Mesenteric fat pad (tissue), 1 donor: ENCODE data around the gene KIF3B. TPM values are rescaled to one million over a fixed set of nuclear protein-coding genes. Genes with fewer than 3 reads are reported as not detected.

Experiments used
- DNase-seq: peaks from one replicate; pipeline ENCODE4 v3.0.0-alpha.2; 2020; ENCODE audit warnings: low spot score
- long read RNA-seq: library from polyadenylated mRNA; unstranded; transcript quantifications from one replicate; pipeline ENCODE4 v2.0.0, GENCODE V29; 2020
- total RNA-seq: library from RNA; stranded (reverse); fragmentation: NEBNext Ultra II Directional; extraction: Animal tissue kit (Norgen Biotek cat#: 25700); gene quantifications from one replicate; pipeline ENCODE4 v1.2.1, GENCODE V29; 2021
- donor health status: DM: yes; HTN: yes; CAD: no.

Gene KIF3B
- total RNA-seq = 28.1 TPM
- long read RNA-seq, partial matches to known transcripts = 17 of 22 reads
- long read RNA-seq, other reads (novel, unspliced or antisense) = 5 of 22 reads

DNA sequence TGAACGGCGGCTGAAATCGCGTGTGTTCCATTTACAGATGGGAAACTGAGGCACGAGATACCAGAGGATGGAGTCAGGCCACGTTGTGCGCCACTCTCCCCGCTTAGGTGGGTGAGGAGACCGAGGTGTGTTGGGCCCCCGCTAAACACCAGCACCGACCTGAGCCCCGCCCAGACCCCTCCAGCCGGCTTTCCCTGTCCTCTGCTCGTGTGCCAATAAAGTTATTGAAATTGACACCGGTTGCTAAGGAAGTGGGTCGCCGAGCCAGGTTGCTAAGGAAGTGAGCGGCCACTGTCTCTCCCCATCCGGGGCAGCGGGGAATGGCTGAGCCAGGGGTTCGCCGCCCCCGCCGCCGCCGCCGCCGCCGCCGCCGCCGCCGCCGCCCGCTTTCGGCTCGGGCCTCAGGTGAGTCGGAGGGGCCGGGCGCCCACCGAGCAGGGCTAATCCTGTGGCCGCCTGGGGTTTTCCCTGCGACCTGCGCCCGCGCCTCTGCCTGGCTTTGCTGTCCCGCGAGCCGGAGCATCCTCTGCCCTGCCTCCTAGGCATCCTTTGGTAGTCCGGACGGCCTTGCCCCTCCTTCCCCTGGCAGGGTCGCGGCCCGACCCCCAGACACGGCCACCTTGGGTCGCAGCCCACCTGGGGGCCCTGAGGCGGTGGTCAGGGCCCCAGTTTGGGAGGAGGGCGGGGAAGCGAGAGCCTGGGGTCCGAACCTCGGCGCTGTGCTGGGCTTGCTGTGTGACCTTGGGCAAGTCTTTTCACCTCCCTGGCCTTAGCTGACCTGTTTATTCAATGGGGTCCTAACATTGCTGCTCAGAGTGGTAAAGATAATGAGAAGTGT, at the start of gene KIF3B:
TSS of gene KIF3B (plus strand) at position 291 of the 838 bp plus-strand sequence. CDS start 32,127 bp downstream, outside the sequence.
- DNase-seq = peak; percentile 93

DNA sequence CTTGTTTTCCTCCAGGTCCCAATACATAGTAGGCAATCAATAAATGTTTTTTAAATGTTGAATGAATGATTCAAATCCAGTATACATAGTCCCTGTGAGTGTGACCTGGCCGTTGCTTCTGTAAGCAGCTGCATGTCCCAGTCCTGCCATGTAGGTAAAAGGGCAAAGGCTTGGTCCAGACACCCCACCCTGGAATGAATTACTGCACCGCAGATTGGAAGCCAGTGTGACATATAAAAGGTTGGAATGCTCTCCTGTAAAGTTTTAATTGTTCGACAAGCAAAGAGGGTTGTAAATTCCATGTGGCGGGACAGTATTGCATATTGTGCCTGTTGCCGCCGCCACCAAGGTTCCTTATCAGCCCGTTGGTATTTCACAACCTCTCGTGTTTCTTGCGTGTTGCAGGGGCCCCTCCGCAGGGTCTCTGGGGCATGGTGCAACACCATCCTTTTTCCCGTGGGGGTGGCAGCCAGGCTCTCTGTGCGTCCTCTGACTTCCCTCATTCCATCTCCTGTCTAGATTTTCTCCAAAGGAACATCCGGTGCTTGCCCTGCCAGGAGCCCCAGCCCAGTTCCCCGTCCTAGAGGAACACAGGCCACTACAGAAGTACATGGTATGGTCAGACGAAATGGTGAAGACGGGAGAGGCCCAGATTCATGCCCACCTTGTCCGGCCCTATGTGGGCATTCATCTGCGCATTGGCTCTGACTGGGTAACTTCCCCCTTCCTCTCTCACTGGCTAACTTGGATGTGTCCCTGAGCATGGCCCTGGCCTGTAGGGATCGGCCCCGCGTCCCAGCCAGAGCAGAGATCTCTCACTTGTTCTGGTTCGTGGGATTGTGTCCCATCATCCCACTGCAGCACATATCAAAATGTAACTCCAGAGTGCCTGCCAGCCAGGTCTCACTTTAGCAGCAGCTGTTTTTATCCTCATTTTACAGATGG, 49.4 kb upstream of the KIF3B start:
- no peak for DNase-seq

DNA sequence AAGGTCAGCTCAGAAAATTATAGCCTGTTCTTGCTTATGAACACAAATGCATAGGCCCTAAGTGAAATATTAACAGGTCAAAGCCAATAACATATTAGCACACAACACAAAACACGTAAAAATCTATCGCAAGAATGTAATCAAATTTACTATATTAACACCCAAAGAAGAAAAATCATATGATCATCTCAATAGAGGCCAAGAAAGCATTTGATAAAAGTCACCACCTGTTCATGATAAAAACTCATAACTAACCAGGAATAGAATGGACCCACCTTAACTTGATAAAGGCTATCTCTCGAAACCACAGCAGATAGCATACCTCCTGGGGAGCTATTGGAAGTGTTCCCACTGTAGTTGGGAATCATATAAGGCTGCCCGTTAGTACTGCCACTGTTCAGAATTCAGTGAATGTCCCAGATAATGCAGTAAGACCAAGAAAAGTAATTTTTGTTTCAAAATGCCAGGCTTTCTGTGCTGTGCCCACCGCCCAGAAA, 48.2 kb upstream of the KIF3B start:
- DNase-seq = no peak

DNA sequence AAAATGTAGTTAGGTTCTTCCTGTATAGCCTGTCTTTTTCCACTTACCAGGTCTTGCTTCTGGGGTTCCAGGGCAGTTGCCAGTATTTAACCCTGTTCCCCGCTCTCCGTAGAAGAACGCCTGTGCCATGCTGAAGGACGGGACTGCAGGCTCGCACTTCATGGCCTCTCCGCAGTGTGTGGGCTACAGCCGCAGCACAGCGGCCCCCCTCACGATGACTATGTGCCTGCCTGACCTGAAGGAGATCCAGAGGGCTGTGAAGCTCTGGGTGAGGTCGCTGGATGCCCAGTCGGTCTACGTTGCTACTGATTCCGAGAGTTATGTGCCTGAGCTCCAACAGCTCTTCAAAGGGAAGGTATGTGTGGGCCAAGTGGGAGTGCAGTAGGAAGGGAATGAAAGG, 46.7 kb upstream of the KIF3B start:
- no peak for DNase-seq

DNA sequence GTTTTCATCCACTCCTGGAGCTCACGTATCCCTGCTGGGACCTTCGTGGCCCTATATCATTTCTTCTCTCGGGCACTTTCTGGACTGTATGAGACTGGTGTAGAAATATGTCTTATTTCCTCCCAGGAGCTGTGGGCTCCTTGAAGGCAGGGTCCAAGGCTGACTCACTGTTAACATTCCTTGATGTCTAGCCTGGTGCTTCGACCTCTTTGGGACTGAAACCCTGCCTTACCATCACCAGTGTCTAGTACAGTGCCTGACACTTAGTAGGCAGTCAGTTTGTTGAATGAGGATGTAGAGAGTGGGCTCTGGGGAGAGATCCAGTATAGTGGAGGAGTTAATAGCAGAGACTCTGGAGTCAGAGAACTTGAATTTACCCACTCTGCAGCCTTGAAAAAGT, 46.2 kb upstream of the KIF3B start:
- DNase-seq = no peak

DNA sequence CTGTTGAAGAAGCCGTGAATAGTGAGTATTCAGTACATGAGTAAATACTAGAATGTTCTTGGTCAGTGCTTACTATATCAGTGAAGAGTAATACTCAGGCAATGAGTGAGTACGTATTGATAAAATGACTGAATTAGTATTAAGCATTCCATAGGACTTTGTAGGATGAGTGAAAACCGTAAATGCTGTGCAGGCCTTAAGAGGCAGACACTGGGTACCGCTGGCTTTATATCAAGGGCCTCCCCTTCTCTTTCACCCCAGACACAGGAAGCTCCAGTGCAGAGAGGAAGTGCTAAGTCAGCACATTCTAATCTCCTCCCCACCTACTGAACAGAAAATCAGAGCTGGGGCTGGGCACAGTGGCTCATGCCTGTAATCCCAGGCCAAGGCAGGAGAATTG, 45.6 kb upstream of the KIF3B start:
- no peak for DNase-seq

DNA sequence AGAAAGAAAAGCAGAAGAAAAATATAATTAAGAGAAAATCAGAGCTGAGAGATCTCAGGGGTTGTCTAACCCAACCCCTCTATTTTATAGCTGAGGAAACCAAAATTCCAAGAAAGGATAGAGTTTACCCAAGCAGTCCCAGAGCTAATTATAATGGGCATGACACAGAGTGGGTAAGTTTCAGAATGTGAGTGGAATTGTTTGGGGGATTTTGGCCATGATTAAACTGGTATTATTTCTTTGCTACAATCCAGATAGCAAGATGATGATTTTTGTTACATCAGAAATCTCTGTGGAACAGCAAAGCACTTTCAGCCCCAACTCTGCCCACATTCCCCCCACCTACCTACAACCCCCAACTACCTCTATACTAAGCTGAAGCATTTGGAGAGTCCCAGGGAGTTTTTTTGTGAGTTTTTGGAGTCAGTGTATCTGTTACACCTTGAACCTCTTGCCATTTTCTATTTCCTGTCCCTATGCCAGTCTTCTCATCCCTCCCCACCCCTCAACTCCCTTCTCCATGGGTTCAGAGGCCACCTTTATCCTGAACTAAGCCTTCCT, 45.0 kb upstream of the KIF3B start:
- DNase-seq = no peak

GRCh38 chr20:32233286-32233685, 44.2 kb upstream of the KIF3B start:
- DNase-seq = no peak

- DNase-seq = no peak
These were observed 43.2 kb upstream of the KIF3B start for GRCh38 chr20:32234135-32234808.

- DNase-seq = no peak
These were observed 42.0 kb upstream of the KIF3B start for GRCh38 chr20:32235331-32236047.

DNA sequence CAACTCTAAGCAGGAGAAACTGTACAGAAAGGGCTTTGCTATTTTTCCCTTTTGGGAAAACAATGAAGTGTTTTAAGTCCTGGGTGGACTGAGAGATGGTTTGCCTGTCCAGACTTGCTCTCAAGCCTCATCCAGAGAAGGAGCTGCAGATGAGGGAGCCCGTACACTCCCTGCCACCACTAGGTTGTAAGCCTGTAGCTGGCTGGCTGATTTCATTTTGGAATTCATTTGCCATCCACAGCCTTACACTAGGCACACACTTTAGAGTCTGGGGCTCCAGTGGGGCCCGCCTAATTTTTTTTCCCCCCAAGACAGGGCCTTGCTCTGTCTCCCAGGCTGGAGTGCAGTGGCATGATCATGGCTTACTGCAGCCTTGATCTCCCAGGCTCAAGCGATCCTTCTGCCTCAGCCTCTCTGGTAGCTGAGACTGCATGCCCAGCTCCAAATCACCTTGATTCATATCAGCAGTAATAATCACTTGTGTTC, 41.4 kb upstream of the KIF3B start:
- DNase-seq = no peak

DNA sequence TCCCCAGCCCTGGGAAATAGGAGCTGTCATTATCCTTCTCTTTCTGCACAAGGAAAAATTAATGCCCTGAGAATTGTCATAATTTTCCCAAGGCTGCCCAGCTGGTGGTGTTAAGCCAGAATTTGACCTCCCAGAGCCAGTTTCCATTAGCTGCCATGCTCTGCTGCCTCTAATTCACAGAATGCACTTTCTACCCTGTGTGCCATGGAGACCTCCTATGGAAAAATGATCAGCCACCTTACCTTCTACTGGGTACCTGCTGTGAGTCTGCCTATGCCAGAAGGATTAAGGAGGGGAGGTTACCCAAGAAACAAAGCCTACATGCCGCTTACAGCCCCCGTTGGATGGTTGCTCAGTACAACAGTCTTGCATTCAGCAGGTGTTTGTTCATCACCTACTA, 40.6 kb upstream of the KIF3B start:
- DNase-seq = no peak

- no peak for DNase-seq
These were observed 40.0 kb upstream of the KIF3B start for GRCh38 chr20:32237419-32237818.

- DNase-seq = no peak
These were observed 38.7 kb upstream of the KIF3B start for GRCh38 chr20:32238483-32239425.

DNA sequence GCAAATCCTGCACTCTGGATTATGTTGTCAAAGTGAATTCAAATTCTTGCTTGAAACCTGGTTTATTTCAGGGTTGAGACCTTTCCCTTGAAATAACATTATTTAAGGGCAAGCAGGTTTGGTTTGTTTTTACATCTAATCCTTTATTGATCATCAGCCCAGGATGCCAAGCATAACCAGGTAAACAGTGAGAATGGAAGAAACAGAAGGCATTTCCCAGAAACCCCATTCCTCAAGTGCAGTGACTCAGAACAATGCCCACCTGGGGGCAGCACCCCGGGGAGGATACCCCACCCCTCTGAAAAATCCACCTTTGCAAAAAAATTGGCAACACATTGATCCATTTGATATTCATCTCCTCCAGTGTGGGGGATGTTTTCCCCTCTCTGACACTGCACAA, 37.2 kb upstream of the KIF3B start:
- DNase-seq = no peak

DNA sequence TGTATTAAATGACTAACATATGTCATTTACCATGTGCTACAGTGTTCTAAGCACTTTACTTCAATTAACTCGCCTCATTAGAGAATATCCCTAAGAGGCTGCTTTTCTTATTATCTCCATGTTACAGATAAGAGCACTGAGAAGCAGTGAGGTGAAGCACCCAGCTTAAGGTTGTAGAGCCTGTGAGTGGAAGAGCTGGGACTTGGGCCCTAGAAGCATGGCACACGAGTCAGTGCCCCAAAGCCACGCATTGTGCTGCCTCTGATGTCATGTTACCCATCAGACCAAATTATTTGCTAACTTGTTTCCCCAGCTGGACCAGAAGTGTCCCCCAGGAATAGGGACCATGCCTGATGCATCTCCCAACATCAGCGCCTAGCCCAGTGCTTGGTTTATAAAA, 35.6 kb upstream of the KIF3B start:
- no peak for DNase-seq

DNA sequence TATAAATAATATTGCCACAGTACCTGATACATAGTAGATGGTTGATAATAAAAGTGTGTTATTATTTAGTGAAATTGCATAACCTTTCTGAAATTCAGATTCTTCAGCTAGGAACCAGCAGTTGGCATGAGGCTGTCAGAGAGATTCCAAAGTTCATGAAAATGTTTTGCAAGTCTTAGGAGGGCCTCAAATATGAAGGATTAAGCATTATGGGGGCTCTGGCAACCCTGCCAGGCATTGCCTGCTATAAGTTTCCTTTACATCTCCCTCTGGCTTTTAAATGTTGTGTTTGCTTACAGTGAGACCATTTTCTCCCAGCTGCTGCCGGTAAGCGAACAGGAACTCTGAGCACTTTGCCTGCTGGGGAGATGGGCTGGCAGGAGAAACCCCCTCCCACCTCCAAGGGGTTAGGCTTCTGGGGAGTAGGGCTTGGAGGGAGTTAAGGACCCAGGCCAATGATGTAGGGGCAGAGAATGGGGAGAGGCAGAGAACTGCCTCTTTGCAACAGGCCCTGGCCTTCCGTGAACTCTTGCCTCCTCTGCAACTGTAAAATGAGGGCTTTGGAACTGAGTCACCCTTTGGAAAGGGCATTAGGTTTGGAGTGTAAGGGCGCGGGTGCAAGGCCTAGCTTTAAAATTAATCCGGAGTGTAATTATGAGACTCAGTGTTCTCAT, 33.2 kb upstream of the KIF3B start:
- no peak for DNase-seq

DNA sequence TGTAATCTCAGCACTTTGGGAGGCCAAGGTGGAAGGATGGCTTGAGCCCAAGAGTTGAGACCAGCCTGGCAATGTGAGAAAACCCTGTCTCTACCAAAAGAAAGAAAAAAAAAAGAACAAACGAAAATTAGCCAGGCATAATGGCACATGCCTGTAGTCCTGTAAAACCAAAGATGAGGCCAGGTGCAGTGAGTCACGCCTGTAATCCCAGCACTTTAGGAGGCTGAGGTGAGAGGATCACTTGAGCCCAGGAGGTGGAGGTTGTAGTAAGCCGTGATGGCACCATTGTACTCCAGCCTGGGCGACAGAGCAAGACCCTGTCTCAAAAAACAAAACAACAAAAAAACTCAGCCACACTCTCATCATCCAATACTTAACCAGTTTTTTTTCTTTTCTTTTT, 32.5 kb upstream of the KIF3B start:
- DNase-seq = no peak
